Neural progenitor cell (in vitro differentiated cells): ENCODE data around the gene CCDC47. TPM values are rescaled to one million over a fixed set of nuclear protein-coding genes. Genes with fewer than 3 reads are reported as not detected.

Source experiments
- DNase-seq: peaks from one replicate; pipeline ENCODE4 v3.0.0-alpha.2; 2016; ENCODE audit warnings: low spot score
- H2AFZ ChIP-seq: fragments of 200-600 bp; sonication (generic); replicated peaks from 2 replicates; pipeline ENCODE4 v1.6.1; 2016; ENCODE audit warnings: antibody characterized with exemption
- H3F3A ChIP-seq: fragments of 200-600 bp; sonication (generic); 2 replicates; pipeline ENCODE4 v1.6.1; 2016; ENCODE audit warnings: antibody characterized with exemption, low read depth
- H3K27ac ChIP-seq: fragments of 200-600 bp; sonication (generic); 2 replicates; pipeline ENCODE4 v1.5.1; 2016; ENCODE audit warnings: mild to moderate bottlenecking
- H3K27me3 ChIP-seq: fragments of 200-600 bp; sonication (generic); 2 replicates; pipeline ENCODE4 v1.6.1; 2016; ENCODE audit warnings: mild to moderate bottlenecking, moderate library complexity
- H3K36me3 ChIP-seq: fragments of 200-600 bp; sonication (generic); 2 replicates; pipeline ENCODE4 v1.5.1; 2016
- H3K4me1 ChIP-seq: fragments of 200-600 bp; sonication (generic); 2 replicates; pipeline ENCODE4 v1.6.1; 2016; ENCODE audit warnings: mixed run types
- H3K4me2 ChIP-seq: fragments of 200-600 bp; sonication (generic); 2 replicates; pipeline ENCODE4 v1.6.1; 2016
- H3K4me3 ChIP-seq: fragments of 200-600 bp; sonication (generic); 2 replicates; pipeline ENCODE4 v1.5.1; 2016
- H3K79me2 ChIP-seq: fragments of 200-600 bp; sonication (generic); 2 replicates; pipeline ENCODE4 v1.6.1; 2016; ENCODE audit warnings: low read depth
- H3K9ac ChIP-seq: fragments of 200-600 bp; sonication (generic); 2 replicates; pipeline ENCODE4 v1.6.1; 2016
- H3K9me3 ChIP-seq: fragments of 200-600 bp; sonication (generic); 2 replicates; pipeline ENCODE4 v1.5.1; 2016; ENCODE audit warnings: low read depth
- H4K20me1 ChIP-seq: fragments of 200-600 bp; sonication (generic); 2 replicates; pipeline ENCODE4 v1.6.1; 2016; ENCODE audit warnings: low read depth
- H3K27ac Mint-ChIP-seq: 3 replicates; pipeline ENCODE4 v1.8.0; 2021; ENCODE audit warnings: mixed read lengths
- H3K27me3 Mint-ChIP-seq: 2 replicates; pipeline ENCODE4 v1.8.0; 2022; ENCODE audit warnings: low read depth, mild to moderate bottlenecking, inconsistent platforms, moderate library complexity, mixed read lengths; ENCODE audit not compliant: insufficient read depth
- H3K36me3 Mint-ChIP-seq: 3 replicates; pipeline ENCODE4 v1.8.0; 2021; ENCODE audit warnings: mixed read lengths
- H3K4me1 Mint-ChIP-seq: 3 replicates; pipeline ENCODE4 v1.8.0; 2021; ENCODE audit warnings: mixed read lengths
- H3K4me3 Mint-ChIP-seq: 3 replicates; pipeline ENCODE4 v1.8.0; 2021; ENCODE audit warnings: mild to moderate bottlenecking, moderate library complexity, mixed read lengths
- H3K9me3 Mint-ChIP-seq: 3 replicates; pipeline ENCODE4 v1.8.0; 2020; ENCODE audit warnings: mixed read lengths
- CTCF ChIP-seq: fragments of 200-600 bp; sonication (generic); IDR thresholded peaks from 2 replicates; pipeline ENCODE4 v1.5.1; 2017; ENCODE audit warnings: antibody characterized with exemption, mild to moderate bottlenecking
- EZH2 ChIP-seq: fragments of 200-600 bp; sonication (generic); IDR thresholded peaks from 2 replicates; pipeline ENCODE4 v1.6.1; 2017; ENCODE audit warnings: antibody characterized with exemption, mild to moderate bottlenecking, moderate library complexity
- EZH2phosphoT487 ChIP-seq: fragments of 200-600 bp; sonication (generic); IDR thresholded peaks from 2 replicates; pipeline ENCODE4 v1.6.1; 2017; ENCODE audit warnings: antibody characterized with exemption
- total RNA-seq: library from RNA; depleted of rRNA; stranded (reverse); fragments of >200 nt; gene quantifications from 2 replicates; pipeline ENCODE4 v1.2.3, GENCODE V29; 2015; ENCODE audit warnings: low replicate concordance

The CCDC47 gene
- total RNA-seq, 1 donor from 2014 or later: 60.8 TPM

GRCh38 chr17:63809970-63810369 lies 36.6 kb upstream of the CCDC47 start:
- Histone ChIP-seq H3F3A (peaks cover 16% of the 10 kb centered on the region), H3K9me3 (no peaks in the 10 kb centered on the region), H3K9ac (no peak overlapping the region), H3K36me3 (peaks cover 40% of the 10 kb centered on the region), H2AFZ (no peak overlapping the region), H3K79me2 (no peaks in the 10 kb centered on the region), H3K4me1 (no peaks in the 10 kb centered on the region), H4K20me1 (peaks cover 5% of the 10 kb centered on the region), H3K27me3 (no peaks in the 10 kb centered on the region), H3K27ac (no peak overlapping the region), H3K4me3 (no peak overlapping the region), H3K4me2 (no peak overlapping the region)
- Mint-ChIP-seq H3K4me1 (no peaks in the 10 kb centered on the region), H3K9me3 (no peaks in the 10 kb centered on the region), H3K27ac (no peak overlapping the region), H3K4me3 (no peak overlapping the region), H3K36me3 (peaks cover 38% of the 10 kb centered on the region), H3K27me3 (no peaks in the 10 kb centered on the region)
- no peak for DNase-seq
- TF ChIP-seq EZH2 (no peak), EZH2phosphoT487 (no peak), CTCF (no peak)

- Histone ChIP-seq H3K4me1 (no peaks in the 10 kb centered on the region), H4K20me1 (peaks cover 16% of the 10 kb centered on the region), H3F3A (peaks cover 16% of the 10 kb centered on the region), H3K27me3 (no peaks in the 10 kb centered on the region), H3K27ac (no peak overlapping the region), H3K36me3 (peaks cover 59% of the 10 kb centered on the region), H3K9ac (no peak overlapping the region), H3K9me3 (no peaks in the 10 kb centered on the region), H3K4me2 (no peak overlapping the region), H2AFZ (no peak overlapping the region), H3K79me2 (no peaks in the 10 kb centered on the region), H3K4me3 (no peak overlapping the region)
- Mint-ChIP-seq H3K27ac (no peak overlapping the region), H3K36me3 (peaks cover 31% of the 10 kb centered on the region), H3K27me3 (no peaks in the 10 kb centered on the region), H3K4me3 (no peak overlapping the region), H3K9me3 (no peaks in the 10 kb centered on the region), H3K4me1 (no peaks in the 10 kb centered on the region)
- no peak for DNase-seq
- TF ChIP-seq EZH2phosphoT487: no peak
- TF ChIP-seq EZH2: no peak
- TF ChIP-seq CTCF: no peak
Measured at GRCh38 chr17:63805591-63805990, 32.2 kb upstream of the CCDC47 start.

GRCh38 chr17:63804328-63804727 lies 30.9 kb upstream of the CCDC47 start:
- Mint-ChIP-seq H3K27ac (peak overlapping the region; percentile 49), H3K27me3 (no peaks in the 10 kb centered on the region), H3K4me3 (no peak overlapping the region), H3K36me3 (peaks cover 35% of the 10 kb centered on the region), H3K4me1 (no peaks in the 10 kb centered on the region), H3K9me3 (no peaks in the 10 kb centered on the region)
- Histone ChIP-seq H3K27me3 (no peaks in the 10 kb centered on the region), H3K4me3 (no peak overlapping the region), H3K9ac (no peak overlapping the region), H3F3A (peaks cover 16% of the 10 kb centered on the region), H3K79me2 (no peaks in the 10 kb centered on the region), H3K27ac (no peak overlapping the region), H3K36me3 (peaks cover 63% of the 10 kb centered on the region), H3K4me2 (no peak overlapping the region), H4K20me1 (peaks cover 16% of the 10 kb centered on the region), H3K9me3 (no peaks in the 10 kb centered on the region), H2AFZ (no peak overlapping the region), H3K4me1 (no peaks in the 10 kb centered on the region)
- no peak for TF ChIP-seq EZH2
- no peak for DNase-seq

GRCh38 chr17:63800783-63801182 lies 27.4 kb upstream of the CCDC47 start:
- H3K9me3 Mint-ChIP-seq: no peaks in the 10 kb centered on the region
- no peak overlapping the region for H3K27ac ChIP-seq
- no peak for DNase-seq
- H3K36me3 Mint-ChIP-seq: peaks cover 24% of the 10 kb centered on the region
- no peaks in the 10 kb centered on the region for H3K27me3 Mint-ChIP-seq
- TF ChIP-seq EZH2phosphoT487 (no peak), EZH2 (no peak), CTCF (no peak)
- no peaks in the 10 kb centered on the region for H3K4me1 Mint-ChIP-seq
- H2AFZ ChIP-seq: no peak overlapping the region
- H3K4me1 ChIP-seq: no peaks in the 10 kb centered on the region
- no peak overlapping the region for H3K4me2 ChIP-seq
- peaks cover 11% of the 10 kb centered on the region for H3F3A ChIP-seq
- no peak overlapping the region for H3K27ac Mint-ChIP-seq
- H3K4me3 ChIP-seq: no peak overlapping the region
- no peaks in the 10 kb centered on the region for H3K27me3 ChIP-seq
- peaks cover 29% of the 10 kb centered on the region for H4K20me1 ChIP-seq
- H3K9ac ChIP-seq: no peak overlapping the region
- peaks cover 4% of the 10 kb centered on the region for H3K79me2 ChIP-seq
- H3K4me3 Mint-ChIP-seq: no peak overlapping the region
- peaks cover 49% of the 10 kb centered on the region for H3K36me3 ChIP-seq
- no peaks in the 10 kb centered on the region for H3K9me3 ChIP-seq
